GM20431 (cell line): ENCODE results near the gene PLEKHA5.

Source experiments
- in situ Hi-C: fragments of 300-500 bp; cut with MseI, MboI; formaldehyde crosslinking; loops from one replicate; pipeline ENCODE4 v1.15.0; 2020; ENCODE audit warnings: low sequenced_read_pairs; ENCODE audit not compliant: unreplicated experiment

The PLEKHA5 gene

GRCh38 chr12:19251481-19252132, 122.1 kb downstream of the PLEKHA5 start:
- in situ Hi-C loops = no loop called here

- in situ Hi-C loops = no loop called here
These were observed 130.6 kb downstream of the PLEKHA5 start for GRCh38 chr12:19260135-19260534.

DNA sequence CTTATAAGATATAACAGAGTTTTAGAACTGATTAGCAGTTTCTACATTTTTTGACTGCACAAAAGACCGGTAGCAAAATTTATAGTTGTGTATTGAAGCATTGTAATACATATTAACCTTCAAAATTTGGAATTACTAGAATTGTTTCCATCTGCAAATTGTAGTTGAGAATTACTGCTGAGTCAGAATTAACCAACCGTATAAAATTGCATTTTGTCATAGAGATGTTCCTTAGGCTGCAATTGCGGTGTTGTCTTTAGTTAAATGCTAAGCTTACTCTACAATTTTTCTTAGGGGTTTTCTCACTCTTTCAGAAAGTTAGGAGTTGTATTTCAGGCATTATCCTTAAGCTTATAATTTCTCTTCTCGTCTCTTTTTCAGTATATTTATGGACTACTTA, 132.2 kb downstream of the PLEKHA5 start:
- in situ Hi-C loops = no loop called here

GRCh38 chr12:19263672-19264071, 134.1 kb downstream of the PLEKHA5 start:
- in situ Hi-C loops = no loop called here

DNA sequence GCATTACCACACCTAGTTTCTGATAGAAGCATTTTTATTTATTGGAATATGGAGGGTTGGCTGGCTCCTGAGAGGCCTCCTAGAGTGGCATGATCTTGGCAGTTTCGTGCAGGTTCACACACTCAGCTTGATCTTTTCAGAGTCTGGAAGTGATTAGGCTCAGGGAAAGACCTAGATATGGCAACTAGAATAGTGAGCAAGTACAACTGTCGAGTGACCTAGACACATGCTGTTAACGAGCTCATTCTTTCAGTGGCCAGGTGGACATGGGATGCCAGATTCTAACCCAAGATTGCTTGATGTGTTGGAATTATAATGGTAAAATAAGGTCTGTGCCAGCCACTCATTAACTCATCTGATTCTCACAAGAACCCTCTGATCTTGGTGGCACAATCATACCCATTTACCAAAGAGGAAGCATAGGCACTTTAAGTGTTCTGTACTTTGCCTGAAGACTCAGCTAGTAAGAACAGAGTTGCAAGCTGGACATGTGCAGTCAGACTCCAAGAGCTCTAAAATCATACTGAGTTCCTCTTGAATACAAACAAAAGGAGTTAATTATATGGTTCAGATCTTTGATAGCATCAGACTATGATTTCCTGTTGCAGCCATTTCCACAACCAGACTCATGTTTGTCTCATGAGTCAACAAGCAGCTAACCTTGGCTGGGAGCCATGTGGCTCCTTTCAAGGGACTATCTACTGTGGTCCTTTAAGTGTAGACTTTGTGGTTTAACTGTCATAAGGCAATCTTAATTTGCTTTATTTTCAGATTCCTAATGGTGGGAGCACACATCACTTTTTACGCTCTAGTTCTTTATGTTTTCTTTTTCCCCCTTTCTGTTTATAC, 144.2 kb downstream of the PLEKHA5 start:
- in situ Hi-C loops = no loop called here

DNA sequence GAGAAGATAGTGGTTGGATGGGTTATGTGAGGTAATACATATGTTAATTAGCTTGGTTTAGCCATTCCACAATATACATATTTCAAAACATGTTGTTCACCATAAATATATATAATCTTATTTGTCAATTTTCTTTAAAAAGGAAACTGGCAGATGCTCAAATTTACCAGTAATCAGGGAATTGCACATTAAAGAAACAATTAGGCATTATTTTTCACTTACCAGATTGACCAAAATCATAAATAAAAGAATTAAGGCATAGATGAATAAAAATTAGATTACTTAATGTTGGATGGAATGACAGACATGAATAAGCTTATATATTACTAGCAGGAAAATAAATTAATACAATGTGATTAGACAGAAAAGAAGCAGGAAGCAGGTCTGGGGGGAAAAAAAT, 147.2 kb downstream of the PLEKHA5 start:
- in situ Hi-C loops = no loop called here

DNA sequence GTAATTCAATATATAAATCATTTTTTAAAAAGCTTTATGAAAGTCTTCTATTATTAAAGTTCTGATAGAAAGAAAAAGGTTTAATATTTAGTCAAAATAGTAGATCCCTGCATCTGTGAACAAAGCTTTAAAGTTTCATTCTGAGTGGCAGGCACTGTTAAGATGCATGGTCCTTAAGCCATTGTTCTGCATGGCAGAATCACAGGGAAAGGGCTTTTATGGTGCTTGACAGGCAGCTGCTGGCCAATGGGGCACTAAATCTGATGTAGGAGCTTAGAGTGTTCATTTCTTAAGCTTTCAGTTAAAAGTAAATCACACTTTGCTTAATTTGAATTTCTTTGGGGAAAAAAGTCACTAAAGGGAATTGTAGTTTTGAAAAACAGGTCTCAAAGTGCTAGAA, 148.2 kb downstream of the PLEKHA5 start:
- in situ Hi-C loops = no loop called here

DNA sequence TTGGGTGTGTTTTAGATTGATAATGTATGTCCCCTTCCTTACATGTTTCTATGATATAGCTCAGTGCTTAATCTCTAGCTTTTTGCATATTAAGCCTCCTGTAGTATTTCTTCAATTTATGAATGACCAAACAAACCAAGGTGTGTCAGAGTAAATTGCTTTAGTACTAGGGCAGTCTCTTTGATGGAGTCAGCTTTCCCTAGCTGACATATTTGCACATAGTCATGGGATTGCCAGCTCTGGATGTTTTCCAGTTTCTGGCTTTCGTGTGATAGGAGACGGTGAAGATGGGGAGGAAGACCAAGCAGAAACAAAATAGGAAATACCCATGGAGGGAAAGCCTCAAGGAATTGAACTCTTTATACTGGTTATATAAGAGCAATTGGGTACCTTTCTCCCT, 148.9 kb downstream of the PLEKHA5 start:
- in situ Hi-C loops = no loop called here

GRCh38 chr12:19282133-19282699, 152.7 kb downstream of the PLEKHA5 start:
- in situ Hi-C loops = no loop called here

DNA sequence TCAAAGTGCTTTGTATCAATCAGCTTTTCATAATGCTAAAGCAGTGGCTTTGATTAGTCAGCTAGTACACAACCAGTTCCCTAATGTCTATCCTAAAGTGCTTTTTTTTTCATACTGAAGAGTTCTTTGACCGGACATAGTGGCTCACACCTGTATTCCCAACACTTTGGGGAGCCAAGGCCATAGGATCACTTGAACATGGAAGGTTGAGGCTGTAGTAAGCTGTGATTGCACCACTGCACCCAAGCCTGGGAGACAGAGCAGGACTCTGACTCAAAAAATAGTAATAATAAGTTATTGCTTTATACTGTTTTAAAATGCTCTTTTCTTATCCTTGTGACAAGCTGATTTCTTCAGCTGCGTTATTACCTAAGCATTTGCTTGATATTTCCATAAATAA, 155.1 kb downstream of the PLEKHA5 start:
- in situ Hi-C loops = no loop called here

DNA sequence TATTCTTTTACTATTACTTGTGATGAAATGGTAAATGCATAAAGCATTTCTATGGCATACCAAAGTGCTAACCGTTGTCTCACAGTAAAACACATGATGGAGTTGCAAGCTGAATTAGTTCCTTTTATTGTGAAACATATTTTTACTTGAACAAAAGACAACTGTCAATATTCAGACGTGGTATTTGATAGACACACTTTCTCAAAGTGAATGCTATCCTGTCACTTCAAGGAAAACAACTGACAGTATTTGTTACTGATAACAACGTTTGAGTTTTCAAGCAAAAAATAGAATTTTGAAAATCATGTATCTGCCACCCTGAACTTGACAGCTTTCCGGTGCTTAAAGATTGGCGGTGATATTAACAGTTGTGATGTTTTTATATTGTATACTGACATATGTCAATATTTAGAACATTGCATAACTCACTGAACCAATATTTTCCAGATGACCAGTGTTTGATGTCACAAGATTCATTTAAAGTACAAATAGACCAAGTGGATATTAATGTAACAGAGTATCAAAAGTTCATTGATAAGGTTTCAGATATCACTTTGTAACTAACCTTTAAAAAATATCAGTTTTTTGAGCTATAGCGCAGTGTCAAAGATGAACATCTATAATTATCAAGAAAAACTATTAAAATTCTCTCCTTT, 156.4 kb downstream of the PLEKHA5 start:
- in situ Hi-C loops = no loop called here

GRCh38 chr12:19287302-19287701, 157.8 kb downstream of the PLEKHA5 start:
- in situ Hi-C loops = no loop called here

DNA sequence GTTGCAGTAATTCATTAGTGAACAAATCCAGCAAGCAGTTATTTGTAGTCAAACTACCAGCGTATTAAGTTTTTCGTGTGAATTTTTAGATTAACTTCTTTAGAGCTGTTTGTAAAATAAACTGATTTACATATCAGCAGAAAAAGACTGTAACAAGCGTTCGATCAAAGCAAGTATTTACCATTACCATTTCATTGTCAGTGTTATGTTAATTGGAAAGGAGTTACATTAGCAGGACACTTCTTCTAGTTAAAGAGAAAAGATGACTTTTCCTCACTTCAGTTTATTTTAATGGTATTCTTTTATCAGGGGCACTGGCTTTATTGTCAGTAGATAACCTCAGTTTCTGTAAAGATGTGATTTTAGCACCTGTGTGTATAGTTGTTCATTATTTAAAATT, 158.6 kb downstream of the PLEKHA5 start:
- in situ Hi-C loops = no loop called here

DNA sequence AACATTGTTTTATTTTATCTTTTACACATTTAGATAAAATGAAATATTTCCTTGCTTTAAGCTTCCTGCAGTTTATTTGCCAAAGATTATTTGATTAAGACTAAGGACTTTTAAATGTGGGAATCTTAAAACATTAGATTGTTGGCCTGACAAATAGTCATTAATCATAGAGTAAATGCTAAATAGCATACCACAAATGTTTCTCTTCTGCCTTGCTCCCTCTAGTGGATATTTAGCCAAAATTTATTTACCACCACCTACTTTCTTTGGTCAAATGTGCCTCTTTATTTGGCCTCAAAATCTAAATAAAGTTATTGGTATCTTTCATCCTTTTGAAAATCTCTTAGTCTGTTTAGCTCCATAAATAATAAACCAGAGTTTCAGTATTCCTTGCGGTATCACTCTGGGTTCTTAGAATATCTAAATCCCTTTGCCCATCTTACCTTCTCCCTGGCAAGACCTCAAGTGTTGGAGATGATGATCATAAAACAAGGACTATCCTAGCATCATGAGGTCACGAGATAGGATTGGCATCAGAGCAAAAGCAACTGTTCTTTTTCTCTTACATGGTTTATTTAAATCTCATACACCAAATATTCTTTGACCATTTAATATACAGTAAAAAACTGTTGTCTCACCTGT, 159.2 kb downstream of the PLEKHA5 start:
- in situ Hi-C loops = no loop called here

GRCh38 chr12:19298836-19299605, 169.5 kb downstream of the PLEKHA5 start:
- in situ Hi-C loops = no loop called here

DNA sequence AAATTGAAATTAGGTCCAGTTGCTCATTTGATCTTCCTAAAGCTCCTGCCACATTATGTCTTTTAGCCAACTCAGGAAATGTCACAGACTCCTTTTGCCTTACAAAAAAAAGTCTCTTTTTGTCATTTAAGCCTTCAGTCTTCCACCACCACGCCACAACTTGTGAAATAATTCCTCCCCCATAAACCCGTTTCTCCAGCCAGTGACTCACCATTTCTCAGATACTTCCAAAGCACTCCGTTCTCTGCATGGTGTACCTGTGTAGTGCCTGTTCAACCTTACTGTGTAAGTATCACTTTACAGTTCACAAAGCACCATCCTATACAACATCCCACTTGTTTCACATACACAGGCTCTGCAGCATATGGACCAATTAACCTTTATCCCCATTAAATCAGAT, 170.2 kb downstream of the PLEKHA5 start:
- in situ Hi-C loops = no loop called here

GRCh38 chr12:19301223-19301622, 171.7 kb downstream of the PLEKHA5 start:
- in situ Hi-C loops = no loop called here

GRCh38 chr12:19301688-19302087, 172.2 kb downstream of the PLEKHA5 start:
- in situ Hi-C loops = no loop called here

DNA sequence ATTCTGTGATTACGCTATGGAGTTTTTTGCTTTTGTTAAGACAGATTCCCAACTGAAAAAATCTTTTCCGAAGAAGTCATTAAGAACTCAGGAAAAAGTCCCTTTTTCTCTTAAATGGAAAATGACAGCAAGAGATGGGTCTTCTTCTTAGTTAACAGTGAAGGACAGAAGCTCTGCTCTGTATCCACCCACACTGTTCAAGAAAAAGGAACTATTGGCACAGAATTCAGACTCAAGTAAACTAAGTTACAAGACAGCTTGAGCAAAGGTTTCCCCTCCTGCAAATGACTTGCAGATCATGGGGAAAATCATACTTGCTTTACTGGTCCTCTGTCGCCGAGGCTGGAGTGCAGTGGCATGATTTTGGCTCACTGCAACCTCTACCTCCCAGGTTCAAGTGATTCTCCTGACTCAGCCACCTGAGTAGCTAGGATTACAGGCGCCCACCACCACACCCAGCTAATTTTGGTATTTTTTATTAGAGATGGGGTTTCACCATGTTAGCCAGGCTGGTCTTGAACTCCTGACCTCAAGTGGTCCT, 172.6 kb downstream of the PLEKHA5 start:
- in situ Hi-C loops = no loop called here
